ENCODE results near the gene SIX4.

SIX4 gene

DNA sequence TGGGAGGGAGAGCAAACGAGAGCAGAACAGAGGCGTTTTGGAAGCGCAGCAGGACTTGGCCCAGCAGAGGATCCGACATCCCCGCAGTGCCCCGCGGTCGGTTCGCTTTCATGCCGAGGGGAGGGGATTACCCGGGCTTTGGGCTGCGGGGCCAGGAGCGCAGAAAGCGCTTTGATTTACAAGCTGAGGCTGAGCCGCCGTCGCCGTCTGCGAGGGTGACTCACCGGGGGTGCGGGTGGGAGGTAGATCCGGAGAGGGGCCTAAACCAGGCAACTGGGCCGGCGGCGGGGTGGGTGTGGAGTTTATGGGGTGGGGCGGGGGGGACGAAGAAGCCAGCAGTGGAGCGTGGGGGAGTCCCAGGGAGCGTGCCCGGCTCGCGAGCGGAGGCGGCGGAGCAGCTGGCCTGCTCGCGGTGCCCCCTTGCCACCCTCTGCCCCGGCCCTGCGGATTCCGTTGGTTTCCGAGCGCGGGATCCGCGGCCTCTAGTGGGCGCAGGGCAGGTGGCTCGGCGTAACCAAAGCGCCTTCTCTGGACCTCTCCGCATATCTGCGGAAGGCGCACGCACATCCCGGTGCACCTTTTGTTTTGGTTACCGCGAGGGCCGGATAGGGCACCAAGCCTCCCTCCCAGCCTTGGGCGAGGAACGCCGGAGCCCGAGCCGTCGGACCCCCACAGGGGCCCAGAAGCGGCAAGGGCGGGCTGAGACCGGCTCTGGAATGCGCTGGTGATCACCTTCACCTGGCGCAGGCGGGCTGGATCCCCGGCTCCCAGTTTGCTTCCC is 2.6 kb downstream of the SIX4 start:
- peak; percentile 22 for DNase-seq

DNA sequence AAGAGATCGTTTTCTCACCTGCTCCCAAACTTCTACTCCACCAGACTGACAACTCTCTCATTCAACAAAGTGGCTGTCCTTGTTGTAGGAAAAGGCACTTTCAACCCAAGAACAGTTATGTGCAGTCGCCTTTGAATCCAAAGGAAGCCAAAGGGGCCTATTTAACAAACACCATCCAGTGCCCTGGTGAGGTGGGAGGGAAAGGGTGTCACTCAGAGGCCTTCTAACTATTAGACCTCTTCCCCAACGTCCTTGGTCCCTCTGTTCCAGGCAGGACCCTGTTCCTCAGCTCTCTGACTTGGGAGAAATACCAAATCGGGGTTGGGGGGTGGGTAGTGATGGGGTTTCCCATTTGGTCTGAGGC is 3.2 kb downstream of the SIX4 start:
- DNase-seq: no peak

DNA sequence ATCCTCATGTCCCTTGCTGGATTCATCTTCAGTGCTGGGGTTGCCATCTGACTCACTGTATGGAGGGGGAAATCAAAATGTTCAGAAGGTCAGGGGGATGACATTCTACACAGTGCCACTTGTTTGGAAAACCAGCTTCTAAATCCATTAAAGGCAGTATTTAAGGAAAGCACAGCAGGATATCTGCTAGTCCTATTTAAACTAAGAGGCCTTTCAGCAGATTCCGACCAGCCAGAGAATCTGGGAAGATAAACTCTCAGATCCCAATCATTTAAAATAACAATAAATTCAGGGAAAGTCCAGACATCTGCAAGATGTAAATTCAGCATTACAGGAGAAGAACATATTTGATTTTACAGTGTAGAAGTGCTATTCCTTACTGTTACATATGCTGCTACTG is 3.8 kb downstream of the SIX4 start:
- no peak for DNase-seq

DNA sequence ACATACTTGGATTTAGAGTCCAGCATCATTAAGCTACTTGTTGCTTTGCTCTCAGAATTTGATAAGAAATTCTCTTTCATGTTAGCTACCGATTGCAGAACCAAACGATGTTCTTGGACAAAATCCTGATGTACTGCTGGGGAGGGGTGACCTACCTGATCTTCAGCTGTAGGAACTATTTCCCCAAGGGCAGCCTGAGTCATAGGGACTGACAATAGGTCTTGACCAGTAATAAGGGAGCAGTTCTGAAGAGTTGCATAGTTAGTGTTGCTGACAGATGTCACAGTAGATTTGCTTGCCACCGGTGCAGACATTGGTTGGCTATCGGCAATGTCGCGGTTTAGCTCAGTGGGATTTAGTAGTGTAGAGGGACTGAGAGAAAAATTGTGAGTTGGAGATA is 10.6 kb downstream of the SIX4 start:
- DNase-seq: no peak

DNA sequence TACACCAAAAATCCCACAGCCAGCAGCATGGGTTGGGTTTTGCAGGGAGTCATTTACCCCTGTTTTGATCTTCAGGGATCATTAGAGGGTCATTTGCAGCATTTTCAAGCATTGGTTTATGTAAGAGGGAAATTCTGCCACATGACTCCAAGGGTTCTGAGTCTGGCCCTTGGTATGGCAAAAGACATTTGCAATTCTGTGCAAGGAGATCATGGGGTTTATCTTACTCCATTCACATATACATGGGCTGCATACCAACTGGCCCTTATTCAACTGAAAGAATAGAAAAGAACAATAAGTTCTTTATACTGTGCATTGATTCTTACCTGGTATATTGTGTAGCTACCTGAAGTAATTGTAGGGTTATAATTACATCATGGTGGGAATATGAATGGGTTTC is 13.7 kb downstream of the SIX4 start:
- DNase-seq: no peak

DNA sequence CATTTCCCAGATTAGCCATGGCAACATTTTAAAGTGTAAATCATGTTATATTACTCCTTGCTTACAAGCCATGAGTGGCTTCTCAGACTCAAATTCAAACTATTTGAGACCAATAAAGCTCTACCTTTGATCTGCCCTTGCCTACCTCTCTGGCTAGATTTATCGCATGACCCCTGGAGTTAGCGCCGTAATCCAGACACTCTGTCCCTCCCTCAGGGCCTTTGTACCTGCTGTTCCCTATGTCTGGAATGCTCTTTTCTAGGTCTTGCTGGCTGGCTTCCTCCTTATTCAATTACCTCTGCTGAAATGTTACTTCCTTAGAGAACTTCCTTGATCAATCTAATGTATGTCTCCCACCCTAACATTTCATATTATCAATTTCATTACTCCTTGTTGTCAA is 16.3 kb downstream of the SIX4 start:
- DNase-seq: no peak

DNA sequence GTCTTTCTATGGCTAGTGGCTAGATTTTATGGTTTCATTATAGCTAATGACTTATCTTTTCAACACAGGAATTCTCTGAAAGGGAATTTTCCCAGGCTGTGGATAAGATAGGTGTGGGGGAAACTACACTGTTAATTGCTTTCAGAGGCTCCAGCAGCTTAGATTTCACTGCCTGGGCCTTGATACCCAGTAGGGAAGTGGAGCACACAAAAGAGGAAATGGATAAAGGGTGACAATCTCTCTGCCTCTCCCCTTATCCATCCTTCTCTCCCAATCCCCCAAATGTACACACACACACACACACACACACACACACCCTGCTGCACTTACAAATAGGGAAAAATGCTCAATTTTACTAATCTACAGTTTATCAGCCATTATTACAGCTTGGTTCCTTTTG is 19.1 kb downstream of the SIX4 start:
- DNase-seq: no peak

DNA sequence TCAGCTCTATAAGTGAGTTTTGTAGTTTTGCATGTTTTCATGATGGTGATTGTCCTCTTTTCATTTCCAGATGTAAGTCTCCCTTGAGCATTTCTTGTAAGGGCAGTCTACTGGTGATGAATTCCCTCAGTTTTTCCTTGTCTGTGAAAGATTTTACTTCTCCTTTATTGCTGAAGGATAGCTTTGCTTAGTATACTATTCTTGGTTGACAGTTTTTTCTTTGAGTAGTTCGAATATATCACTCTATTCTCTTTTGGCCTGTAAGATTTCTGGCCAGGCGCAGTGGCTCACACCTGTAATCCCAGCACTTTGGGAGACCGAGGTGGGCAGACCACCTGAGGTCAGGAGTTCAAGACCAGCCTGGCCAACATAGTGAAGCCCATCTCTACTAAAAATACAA is 23.6 kb downstream of the SIX4 start:
- DNase-seq: no peak

DNA sequence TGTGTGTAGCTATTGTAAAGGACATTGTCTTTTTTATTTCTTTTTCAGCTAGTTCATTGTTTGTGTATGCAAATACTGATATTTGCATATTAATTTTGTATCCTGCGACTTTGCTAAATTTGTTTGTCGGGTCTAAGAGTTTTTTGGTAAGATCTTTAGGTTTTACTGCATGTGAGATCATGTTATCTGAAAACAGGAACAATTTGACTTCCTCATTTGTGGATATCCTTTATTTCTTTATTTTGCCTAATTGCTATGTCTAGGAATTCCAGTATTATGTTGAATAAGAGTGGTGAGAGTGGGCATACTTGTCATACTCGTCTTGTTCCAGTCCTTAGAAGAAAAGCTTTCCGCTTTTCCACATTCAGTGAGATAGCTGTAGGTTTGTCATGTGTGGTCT is 28.8 kb downstream of the SIX4 start:
- no peak for DNase-seq

DNA sequence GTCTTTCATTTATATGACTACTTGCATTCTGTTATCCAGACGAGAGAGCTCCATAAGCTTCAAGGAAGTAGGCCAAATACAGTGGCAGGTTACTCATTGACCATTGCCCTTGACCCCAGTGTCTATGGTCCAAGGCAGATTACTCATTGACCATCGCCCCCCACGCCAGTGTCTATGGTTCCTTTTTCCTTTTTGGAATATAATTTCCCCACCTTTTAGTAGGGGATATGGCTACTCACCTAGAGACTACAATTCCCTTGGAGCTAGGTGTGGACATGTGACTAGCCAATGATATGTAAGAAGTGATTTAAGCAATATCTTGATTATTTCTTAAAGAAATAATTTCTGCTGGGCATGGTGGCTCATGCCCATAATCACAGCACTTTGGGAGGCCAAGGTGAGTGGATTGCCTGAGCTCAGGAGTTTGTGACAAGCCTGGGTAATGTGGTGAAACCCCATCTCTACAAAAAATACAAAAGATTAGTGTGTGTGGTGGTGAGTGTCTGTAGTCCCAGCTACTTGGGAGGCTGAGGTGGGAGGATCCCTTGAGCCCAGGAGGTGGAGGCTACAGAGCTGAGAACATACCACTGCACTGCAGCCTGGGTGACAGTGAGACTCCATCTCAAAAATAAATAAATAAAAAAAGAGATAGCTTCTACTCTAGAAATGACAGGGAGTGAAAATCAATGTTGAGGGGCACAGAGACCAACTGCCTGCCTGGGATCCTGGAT is 32.6 kb downstream of the SIX4 start:
- no peak for DNase-seq

DNA sequence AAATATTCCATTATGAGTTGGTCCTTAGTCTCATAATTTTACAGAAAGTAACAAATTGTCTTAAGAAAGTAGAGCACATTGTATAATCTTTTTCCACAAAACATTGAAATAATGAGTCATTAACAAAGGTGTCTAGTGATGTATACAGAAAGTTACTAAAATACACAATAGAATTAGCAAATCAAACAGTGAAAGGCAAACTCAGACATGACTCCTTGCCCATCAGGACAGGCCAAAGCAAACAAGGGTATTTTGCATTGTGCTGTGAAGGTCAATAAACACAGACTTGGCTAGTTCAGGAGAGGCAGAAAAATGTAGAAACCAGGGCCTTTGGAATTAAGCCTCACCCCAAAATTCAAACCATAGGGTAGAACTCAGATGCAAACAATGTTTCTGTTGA is 37.3 kb downstream of the SIX4 start:
- DNase-seq: no peak

DNA sequence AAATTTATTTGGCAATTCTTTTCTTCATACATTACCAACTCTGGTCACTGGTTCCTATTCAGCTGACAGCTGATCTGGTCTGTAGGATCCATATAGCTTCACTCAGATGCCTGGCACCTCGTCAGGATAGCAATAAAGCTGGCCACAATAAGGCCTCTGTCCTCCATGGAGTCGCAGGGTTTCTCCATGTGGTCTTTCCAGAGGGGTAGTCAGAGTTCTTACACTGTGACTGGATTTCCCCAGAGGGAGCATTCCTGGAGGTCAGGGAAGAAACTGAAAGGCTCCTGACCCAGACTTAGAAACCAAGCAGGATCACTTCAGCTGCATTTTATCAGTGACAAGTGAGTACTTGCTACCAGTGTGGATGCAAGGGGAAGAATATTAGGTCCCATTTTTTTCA is 39.9 kb downstream of the SIX4 start:
- DNase-seq: no peak

DNA sequence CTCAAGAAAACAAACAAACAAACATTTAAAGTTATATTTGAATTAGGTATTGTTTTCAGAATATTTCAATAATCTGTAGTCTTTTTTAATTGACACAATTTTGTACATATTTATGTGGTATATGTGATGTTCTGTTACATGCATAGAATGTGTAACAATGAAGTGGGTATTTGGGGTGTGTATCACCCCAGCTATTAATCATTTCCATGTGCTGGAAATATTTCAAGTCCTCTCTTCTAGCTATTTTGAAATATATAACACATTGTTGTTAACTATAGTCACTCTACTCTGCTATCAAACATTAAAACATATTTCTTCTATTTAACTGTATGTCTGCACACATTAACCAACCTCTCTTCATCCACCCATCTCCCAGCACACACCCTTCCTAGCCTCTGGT is 42.9 kb downstream of the SIX4 start:
- no peak for DNase-seq

DNA sequence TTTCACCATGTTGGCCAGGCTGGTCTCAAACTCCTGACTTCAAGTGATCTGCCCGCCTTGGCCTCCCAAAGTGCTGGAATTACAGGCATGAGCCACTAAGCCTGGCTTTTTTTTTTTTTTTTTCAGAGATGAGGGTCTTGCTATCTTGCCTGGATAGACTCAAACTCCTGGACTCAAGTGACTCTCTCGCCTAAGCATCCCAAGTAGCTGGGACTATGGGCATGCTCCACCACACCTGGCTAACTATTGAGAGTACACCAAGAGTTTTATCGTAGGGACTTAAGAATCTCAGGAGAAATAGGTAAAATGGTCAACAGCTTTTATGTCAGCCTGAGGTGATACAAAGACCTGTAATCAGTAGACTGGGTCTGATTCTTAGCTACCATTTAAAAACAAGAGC is 43.6 kb downstream of the SIX4 start:
- no peak for DNase-seq

DNA sequence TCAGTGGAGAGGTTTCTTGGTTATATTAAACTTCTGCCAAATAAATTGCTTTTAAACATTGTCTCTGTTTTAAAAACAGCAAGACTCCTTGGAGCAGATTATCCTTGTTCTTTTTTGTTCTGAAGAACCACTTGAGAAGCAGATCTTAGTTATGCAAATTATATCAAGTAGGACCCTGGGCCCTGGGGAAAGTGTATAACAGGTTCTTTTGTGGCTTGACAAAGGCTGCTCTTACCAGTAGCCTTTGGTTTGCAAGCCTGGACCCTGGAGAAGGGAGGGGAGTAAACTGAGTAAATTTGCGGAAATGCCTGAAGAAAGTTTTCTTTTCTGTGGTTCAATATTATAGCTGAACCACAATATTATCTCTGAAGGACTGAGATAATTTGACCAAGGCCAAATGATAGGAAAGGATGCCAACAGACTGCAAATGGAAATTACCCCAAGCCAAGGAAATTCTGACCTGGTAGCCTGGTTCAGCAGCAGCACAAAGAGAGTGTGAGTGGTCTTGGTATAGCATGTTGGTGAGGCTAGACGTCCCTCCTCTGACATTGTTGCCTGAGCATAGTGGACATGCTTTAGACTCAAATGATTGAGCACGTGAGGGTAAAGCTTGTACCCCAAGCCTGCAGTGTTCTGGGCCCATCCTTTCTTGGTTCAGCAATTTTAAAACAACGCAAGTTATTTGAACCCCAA is 44.4 kb downstream of the SIX4 start:
- DNase-seq: no peak

DNA sequence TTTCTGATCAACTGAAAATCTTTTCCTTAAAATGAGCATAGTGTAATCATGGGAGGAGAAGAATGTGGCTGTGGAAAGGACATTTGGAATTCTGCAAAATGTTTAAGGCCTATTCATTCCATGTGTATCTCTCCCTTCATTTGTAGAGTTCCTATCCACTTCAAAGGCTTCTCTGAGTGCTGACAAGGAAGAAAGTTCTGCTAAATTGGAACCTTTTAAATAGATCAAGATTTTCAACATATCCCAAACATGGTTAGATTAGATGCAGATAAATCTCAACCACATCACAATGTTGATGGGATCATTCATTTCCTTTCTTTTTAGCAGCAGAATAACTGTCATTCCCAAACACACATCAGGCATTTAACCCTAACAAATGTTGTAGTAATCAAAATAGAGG is 46.5 kb downstream of the SIX4 start:
- no peak for DNase-seq

DNA sequence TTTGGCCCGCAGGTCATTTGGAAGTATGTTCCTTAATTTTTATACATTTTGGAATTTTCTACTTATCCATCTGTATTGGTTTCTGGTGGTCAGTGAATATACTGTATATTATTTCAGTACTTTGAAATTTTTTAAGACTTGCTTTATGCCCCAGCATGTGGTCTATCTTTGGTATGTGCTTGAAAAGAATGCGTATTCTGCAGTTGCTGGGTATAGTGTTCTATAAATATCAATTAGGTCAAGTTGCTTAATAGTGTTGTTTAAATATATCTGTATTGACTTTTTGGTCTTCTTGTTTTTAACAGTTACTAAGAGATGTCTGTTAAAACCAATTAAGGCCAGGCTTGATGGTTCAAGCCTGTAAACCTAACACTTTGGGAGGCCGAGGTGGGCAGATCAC is 53.2 kb downstream of the SIX4 start:
- no peak for DNase-seq

DNA sequence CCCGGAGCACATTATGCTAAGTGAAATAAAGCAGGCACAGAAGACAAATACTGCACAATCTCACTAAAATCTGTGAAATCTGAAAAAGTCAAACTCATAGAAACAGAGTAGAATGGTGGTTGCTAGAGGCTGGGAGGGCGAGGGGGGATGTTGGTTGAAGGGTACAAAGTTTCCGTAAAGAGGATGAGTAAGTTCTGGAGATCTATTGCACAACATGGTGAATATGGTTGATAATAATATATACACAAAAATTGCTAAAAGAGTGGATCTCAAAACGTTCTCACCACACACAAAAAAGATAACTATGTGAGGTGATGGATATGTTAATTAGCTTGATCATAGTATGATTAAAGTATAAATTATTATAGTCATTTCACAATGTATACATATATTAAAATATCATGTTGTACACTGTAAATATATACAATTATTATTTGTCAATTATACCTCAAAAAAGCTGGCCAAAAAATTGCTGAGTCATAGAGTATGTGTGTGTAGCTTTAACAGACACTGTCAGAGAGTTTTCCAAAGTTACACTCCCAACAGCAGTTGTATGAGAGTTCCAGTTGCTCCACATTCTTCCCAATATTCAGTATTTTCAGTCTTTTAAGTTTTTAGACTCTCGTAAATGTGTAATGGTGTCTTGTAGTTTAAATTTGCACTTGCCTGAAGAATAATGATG is 55.6 kb downstream of the SIX4 start:
- DNase-seq: no peak

DNA sequence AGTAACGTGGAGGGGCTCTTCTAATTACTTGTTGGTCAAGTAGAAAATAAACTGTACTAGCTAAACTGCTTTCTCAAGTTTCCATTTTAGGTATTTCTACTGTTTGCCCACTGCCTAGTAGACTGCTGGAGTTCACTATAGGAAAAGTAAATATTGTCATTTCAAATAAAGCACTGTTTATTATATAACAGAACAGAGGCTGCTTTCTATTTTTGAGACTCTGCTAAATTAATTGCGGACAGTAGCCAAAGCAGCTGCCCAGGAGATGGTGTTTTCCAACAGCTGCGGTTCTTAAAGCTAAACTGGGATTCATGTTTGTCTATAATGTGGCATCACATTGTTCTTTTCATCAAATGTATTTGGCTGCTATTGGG is 59.0 kb downstream of the SIX4 start:
- no peak for DNase-seq

DNA sequence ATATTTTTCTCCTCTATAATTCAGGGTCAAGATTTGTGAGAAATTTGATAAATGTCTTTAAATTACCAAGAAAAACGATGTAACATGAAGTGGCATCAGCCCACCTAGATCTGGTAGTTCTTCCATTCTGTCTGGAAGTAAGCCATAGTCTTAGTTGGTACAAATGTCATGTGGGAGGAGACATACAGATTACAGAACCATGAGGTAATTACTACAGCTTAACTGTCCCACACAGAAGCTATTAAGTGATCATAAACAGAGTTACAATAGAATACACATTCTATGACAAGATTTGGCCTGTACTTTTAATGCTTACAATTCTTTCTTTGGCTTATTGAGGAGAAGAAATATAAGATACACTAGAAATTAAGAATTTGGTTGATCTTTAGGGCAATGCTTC is 61.2 kb downstream of the SIX4 start:
- no peak for DNase-seq

DNA sequence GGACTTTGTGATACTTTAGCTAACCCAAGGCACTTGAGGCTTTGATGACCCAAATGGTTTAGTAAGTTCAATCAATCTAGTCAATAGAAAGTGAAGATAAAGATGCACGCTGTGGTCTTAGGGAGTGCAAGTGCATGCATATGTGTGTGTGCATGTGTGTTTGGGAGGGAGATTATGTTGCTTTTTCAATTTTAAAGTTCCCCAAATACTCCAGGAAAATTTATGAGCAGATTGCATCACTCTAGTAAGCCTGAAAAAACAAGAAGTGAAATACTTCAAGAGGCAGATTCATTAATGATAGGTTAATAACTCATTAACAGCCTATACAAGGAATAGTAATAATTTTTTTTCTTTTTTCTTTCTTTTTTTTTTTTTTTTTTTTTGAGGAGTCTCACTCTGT is 62.4 kb downstream of the SIX4 start:
- no peak for DNase-seq
